OCI-LY7 (cell line): Measurements from ENCODE around the gene ITIH4. TPM values are rescaled to one million over a fixed set of nuclear protein-coding genes. Genes with fewer than 3 reads are reported as not detected.

Source experiments
- BruUV-seq: library from RNA; stranded (reverse); fragments of 400-500 nt; replicated peaks from 2 replicates; lab custom pipeline; 2021; lab: Mats Ljungman, UMichigan
- CTCF ChIA-PET: fragments of 300-600 bp; sonication (Branson Sonifier 250); formaldehyde crosslinking; loops from one replicate; lab custom pipeline; 2022; ENCODE audit warnings: antibody characterized with exemption; ENCODE audit not compliant: unreplicated experiment; lab: Charles Lee
- POLR2A ChIA-PET: fragments of 300-600 bp; sonication (Branson Sonifier 250); formaldehyde crosslinking; loops from one replicate; lab custom pipeline; 2022; ENCODE audit warnings: antibody characterized with exemption; lab: Charles Lee
- DNase-seq: peaks from one replicate; pipeline ENCODE4 v3.0.0-alpha.2; 2015; ENCODE audit warnings: low spot score
- H2AFZ ChIP-seq: fragments of 200-600 bp; sonication (generic), shearing (Covaris generic); 2 replicates; pipeline ENCODE4 v1.6.1; 2014; ENCODE audit warnings: mild to moderate bottlenecking, antibody characterized with exemption, low read length, moderate library complexity
- H3K27ac ChIP-seq: fragments of 200-600 bp; sonication (generic); 2 replicates; pipeline ENCODE4 v1.5.1; 2014; ENCODE audit warnings: mixed run types, low read depth, mild to moderate bottlenecking, moderate library complexity, low read length, inconsistent platforms; ENCODE audit not compliant: poor library complexity, severe bottlenecking
- H3K36me3 ChIP-seq: fragments of 200-600 bp; sonication (generic); 2 replicates; pipeline ENCODE4 v1.6.1; 2014; ENCODE audit warnings: mild to moderate bottlenecking, antibody characterized with exemption, low read length, moderate library complexity, mixed read lengths; ENCODE audit not compliant: insufficient read depth
- H3K4me1 ChIP-seq: fragments of 200-600 bp; sonication (generic); 2 replicates; pipeline ENCODE4 v1.5.1; 2014; ENCODE audit warnings: mild to moderate bottlenecking, low read length; ENCODE audit not compliant: insufficient read depth, poor library complexity, severe bottlenecking
- H3K4me2 ChIP-seq: fragments of 200-600 bp; sonication (generic); 2 replicates; pipeline ENCODE4 v1.6.1; 2014; ENCODE audit warnings: mild to moderate bottlenecking, low read length
- H3K4me3 ChIP-seq: fragments of 200-600 bp; sonication (generic); 2 replicates; pipeline ENCODE4 v1.5.1; 2014; ENCODE audit warnings: mild to moderate bottlenecking, low read depth, low read length; ENCODE audit not compliant: poor library complexity, severe bottlenecking
- H3K79me2 ChIP-seq: fragments of 200-600 bp; sonication (generic); 2 replicates; pipeline ENCODE4 v1.6.1; 2016; ENCODE audit warnings: low read depth, mild to moderate bottlenecking, low read length, moderate library complexity, mixed read lengths; ENCODE audit not compliant: insufficient read depth
- H3K9me2 ChIP-seq: fragments of 200-600 bp; sonication (generic); 2 replicates; pipeline ENCODE4 v1.6.1; 2016; ENCODE audit warnings: mild to moderate bottlenecking, low read length, mixed read lengths; ENCODE audit not compliant: insufficient read depth
- H3K9me3 ChIP-seq: fragments of 200-600 bp; sonication (generic); 2 replicates; pipeline ENCODE4 v1.6.1; 2014; ENCODE audit warnings: mild to moderate bottlenecking, mixed run types, low read length, mixed read lengths
- H4K20me1 ChIP-seq: fragments of 200-600 bp; sonication (generic); 2 replicates; pipeline ENCODE4 v1.6.1; 2014; ENCODE audit warnings: mild to moderate bottlenecking, antibody characterized with exemption, low read length, moderate library complexity, mixed read lengths; ENCODE audit not compliant: insufficient read depth
- EZH2phosphoT487 ChIP-seq: fragments of 200-600 bp; sonication (generic); IDR thresholded peaks from 2 replicates; pipeline ENCODE4 v1.6.1; 2018; ENCODE audit warnings: low read depth, borderline replicate concordance, mild to moderate bottlenecking, mixed run types, antibody characterized with exemption, low read length, moderate library complexity, mixed read lengths
- intact Hi-C: fragments of 100-400 bp; cut with micrococcal nuclease; formaldehyde crosslinking; loops from one replicate; pipeline ENCODE4 v1.10.0; 2022; ENCODE audit not compliant: unreplicated experiment
- total RNA-seq, 2 experiments: library from RNA; depleted of rRNA in 1 of 2; stranded (reverse); fragments of >200 nt in 1 of 2; shearing (Covaris generic) in 1 of 2; gene quantifications; 2 replicates each; pipeline ENCODE4 v1.2.3, GENCODE V29; 2014 to 2022
- TF ChIP-seq, protein P1 (sequence below): fragments of 200-600 bp; sonication (generic); conservative IDR thresholded peaks from 2 replicates; pipeline ENCODE4 v1.5.1; 2014; ENCODE audit warnings: mild to moderate bottlenecking, antibody characterized with exemption, low read length, moderate library complexity, mixed read lengths

The ITIH4 gene
- total RNA-seq, 2 experiments from 2014 or later, result 2.1 to 2.2 TPM

DNA sequence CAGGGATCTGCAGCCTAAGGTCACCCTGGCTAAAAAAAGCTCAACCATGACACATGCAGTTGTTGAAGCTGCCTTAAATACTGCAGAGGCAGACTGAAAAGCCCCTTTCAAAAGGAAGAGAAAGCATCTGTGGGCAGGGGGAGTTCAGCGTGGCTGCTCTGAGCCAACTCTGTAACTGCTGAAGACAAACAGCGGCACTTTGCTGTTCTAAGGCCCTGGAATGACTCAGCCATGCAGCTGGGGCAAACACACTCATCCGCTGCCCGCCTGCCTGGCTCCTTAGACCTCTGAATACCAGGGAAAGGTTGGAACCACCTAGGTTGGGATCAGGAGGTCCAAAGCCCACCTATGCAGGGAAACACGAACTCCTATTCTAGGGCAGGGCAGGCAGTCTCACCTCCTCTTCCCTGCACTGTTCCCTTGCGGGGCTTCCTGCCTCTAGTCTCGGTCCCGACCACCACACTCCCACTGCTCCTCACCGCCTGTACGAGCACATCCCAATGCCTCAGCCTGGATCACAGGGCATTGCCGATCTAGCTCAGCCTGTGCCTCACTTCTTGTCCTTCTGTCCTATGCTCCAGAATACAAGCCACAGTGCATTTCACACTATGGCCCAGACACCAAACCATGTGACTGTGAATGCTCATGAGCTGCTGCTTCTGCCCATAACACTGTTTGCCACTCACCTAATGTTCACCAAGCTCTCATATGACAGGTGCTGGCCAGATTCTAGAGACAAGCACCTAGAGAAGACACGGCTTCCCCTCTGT, 10.9 kb upstream of the ITIH4 start:
- H4K20me1 ChIP-seq, result no peaks in the 10 kb centered on the region
- TF ChIP-seq, protein P1, sequence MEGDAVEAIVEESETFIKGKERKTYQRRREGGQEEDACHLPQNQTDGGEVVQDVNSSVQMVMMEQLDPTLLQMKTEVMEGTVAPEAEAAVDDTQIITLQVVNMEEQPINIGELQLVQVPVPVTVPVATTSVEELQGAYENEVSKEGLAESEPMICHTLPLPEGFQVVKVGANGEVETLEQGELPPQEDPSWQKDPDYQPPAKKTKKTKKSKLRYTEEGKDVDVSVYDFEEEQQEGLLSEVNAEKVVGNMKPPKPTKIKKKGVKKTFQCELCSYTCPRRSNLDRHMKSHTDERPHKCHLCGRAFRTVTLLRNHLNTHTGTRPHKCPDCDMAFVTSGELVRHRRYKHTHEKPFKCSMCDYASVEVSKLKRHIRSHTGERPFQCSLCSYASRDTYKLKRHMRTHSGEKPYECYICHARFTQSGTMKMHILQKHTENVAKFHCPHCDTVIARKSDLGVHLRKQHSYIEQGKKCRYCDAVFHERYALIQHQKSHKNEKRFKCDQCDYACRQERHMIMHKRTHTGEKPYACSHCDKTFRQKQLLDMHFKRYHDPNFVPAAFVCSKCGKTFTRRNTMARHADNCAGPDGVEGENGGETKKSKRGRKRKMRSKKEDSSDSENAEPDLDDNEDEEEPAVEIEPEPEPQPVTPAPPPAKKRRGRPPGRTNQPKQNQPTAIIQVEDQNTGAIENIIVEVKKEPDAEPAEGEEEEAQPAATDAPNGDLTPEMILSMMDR, result no peak
- no peak for TF ChIP-seq EZH2phosphoT487

DNA sequence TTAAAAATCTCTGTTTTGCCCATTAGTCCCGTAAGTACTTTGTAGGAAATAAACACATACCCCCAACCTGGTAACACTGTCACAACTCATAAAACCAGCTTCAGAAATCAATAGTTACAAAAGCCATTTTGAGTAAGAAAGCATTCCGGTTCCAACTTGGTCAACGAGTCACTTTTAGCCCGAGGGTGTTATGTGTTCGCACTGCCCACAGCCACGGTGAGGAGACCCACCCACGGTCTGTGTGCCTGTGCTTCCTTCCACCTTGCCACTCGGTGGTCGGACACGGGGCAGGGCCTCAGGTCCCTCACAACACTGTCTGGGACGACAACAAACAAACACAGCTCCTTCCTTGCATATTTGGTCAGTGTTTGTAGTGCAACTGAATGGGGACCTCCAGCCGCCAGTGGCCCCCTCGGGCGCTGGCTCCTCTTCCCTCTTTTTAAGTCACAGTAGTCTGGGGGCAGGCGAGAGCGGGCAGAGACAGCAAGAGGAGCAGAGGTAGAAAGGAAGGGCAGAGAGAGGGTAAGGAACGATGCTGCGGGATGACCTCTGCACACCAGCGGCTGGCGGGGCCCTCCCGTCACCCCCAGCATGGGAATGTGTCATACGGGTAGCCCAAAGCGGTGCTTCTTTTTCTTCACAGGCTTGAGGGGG, 9.5 kb upstream of the ITIH4 start:
- H3K4me1 ChIP-seq, result no peaks in the 10 kb centered on the region
- H3K27ac ChIP-seq, result no peak overlapping the region
- ChIA-PET CTCF (no interaction called here), POLR2A (no interaction called here)
- no peak overlapping the region for H2AFZ ChIP-seq
- no peak overlapping the region for H3K4me3 ChIP-seq
- TF ChIP-seq, protein P1, result no peak
- TF ChIP-seq EZH2phosphoT487, result no peak
- no peak for DNase-seq
- no peak overlapping the region for H3K4me2 ChIP-seq
- intact Hi-C loops, result no loop called here
- H3K9me2 ChIP-seq, result no peaks in the 10 kb centered on the region
- no peaks in the 10 kb centered on the region for H3K79me2 ChIP-seq
- H4K20me1 ChIP-seq, result no peaks in the 10 kb centered on the region
- no peaks in the 10 kb centered on the region for H3K36me3 ChIP-seq
- no peaks in the 10 kb centered on the region for H3K9me3 ChIP-seq
- BruUV-seq, result no TSS peak

More for the DNA sequence above, 10.9 kb upstream of the ITIH4 start:
- DNase-seq, result no peak
- no peaks in the 10 kb centered on the region for H3K4me1 ChIP-seq
- H3K27ac ChIP-seq, result no peak overlapping the region
- H3K4me2 ChIP-seq, result no peak overlapping the region
- no peaks in the 10 kb centered on the region for H3K9me2 ChIP-seq
- H3K79me2 ChIP-seq, result no peaks in the 10 kb centered on the region
- no peak overlapping the region for H3K4me3 ChIP-seq
- no peaks in the 10 kb centered on the region for H3K9me3 ChIP-seq
- no peaks in the 10 kb centered on the region for H3K36me3 ChIP-seq
- ChIA-PET POLR2A (interaction anchor here (0.7 kb wide), 1 partner anchor 128 kb away, joined by 7 read pairs; no protein-coding TSS in a partner anchor), CTCF (no interaction called here)
- intact Hi-C loops, result no loop called here
- no peak overlapping the region for H2AFZ ChIP-seq
- no TSS peak for BruUV-seq

DNA sequence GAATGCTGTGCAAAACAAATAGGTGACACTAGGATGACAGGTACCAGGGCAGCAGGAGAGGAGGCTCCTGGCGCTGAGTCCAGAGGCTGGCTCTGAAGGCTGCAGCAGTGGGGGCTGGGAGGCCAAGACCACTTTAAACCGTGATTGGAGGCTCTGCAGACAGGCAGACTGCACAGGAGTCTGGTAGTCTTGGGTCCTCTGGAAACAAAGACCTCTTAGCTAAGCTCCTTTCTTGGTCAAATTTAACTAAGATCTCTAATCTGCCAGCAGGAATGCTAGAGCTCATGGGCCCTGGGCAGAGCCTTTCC, 8.8 kb upstream of the ITIH4 start:
- no peak for TF ChIP-seq EZH2phosphoT487
- TF ChIP-seq, protein P1, result no peak
- no peak overlapping the region for H3K27ac ChIP-seq
- no peak for DNase-seq
- H3K36me3 ChIP-seq, result no peaks in the 10 kb centered on the region
- intact Hi-C loops, result no loop called here
- POLR2A ChIA-PET, result no interaction called here
- no TSS peak for BruUV-seq
- CTCF ChIA-PET, result interaction anchor here (0.6 kb wide), 1 partner anchor 9 kb away, joined by 3 read pairs; no protein-coding TSS in a partner anchor
- no peaks in the 10 kb centered on the region for H3K79me2 ChIP-seq
- no peaks in the 10 kb centered on the region for H4K20me1 ChIP-seq
- no peaks in the 10 kb centered on the region for H3K4me1 ChIP-seq
- no peaks in the 10 kb centered on the region for H3K9me2 ChIP-seq
- no peak overlapping the region for H3K4me3 ChIP-seq
- no peak overlapping the region for H3K4me2 ChIP-seq
- no peaks in the 10 kb centered on the region for H3K9me3 ChIP-seq
- no peak overlapping the region for H2AFZ ChIP-seq
